T-helper 2 cell treated with Interferon-gamma antibody and Interleukin-4, amounts not matched to agents 5 μg/mL and 100 μg/mL, for 36 hours (primary cell): ENCODE measurements around the gene SF3A1.
A peak's percentile ranks its signal among the peaks of the same experiment; 100 is the strongest.

Experiments
- DNase-seq: peaks from one replicate; pipeline ENCODE4 v3.0.0; 2021; ENCODE audit warnings: low spot score
- H3K27ac Mint-ChIP-seq: one replicate; pipeline ENCODE4 v1.8.0; 2021; ENCODE audit warnings: mild to moderate bottlenecking, mixed read lengths
- H3K27me3 Mint-ChIP-seq: one replicate; pipeline ENCODE4 v1.8.0; 2021; ENCODE audit warnings: low read depth, mixed read lengths
- H3K36me3 Mint-ChIP-seq: one replicate; pipeline ENCODE4 v1.8.0; 2021; ENCODE audit warnings: low read depth, mixed read lengths
- H3K4me1 Mint-ChIP-seq: one replicate; pipeline ENCODE4 v1.8.0; 2021; ENCODE audit warnings: low read depth, mixed read lengths
- H3K4me3 Mint-ChIP-seq: one replicate; pipeline ENCODE4 v1.8.0; 2022; ENCODE audit warnings: mild to moderate bottlenecking, moderate library complexity, mixed read lengths
- H3K9me3 Mint-ChIP-seq: one replicate; pipeline ENCODE4 v1.8.0; 2021; ENCODE audit warnings: mixed read lengths

The SF3A1 gene

GRCh38 chr22:30332994-30333706, 23.5 kb downstream of the SF3A1 start:
- Mint-ChIP-seq H3K9me3 (no peaks in the 10 kb centered on the region), H3K4me3 (peak overlapping the region; percentile 59), H3K27ac (peak overlapping the region; percentile 76), H3K27me3 (no peaks in the 10 kb centered on the region), H3K4me1 (peaks cover 35% of the 10 kb centered on the region), H3K36me3 (peaks cover 73% of the 10 kb centered on the region)
- DNase-seq, result peak; percentile 54

DNA sequence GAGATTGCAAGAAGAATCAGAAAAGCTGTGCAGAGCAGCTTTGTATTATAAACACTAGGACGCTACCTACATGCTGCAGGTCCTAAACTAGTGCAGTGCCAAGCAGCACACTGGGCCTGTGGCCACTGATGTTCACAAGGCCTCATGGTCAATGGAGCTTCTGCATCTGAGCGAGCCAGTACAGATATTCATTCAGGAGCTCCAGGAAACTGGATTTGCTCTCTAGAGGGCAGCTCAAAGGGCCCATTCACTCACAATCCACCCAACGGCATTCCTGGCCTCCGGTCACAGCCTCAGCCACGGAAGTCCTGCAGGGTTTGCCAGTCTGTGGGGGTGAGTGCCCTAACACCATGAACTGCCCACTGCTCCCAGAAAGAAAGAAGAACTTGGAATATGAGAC, 24.1 kb downstream of the SF3A1 start:
- Mint-ChIP-seq H3K36me3 (peaks cover 67% of the 10 kb centered on the region), H3K9me3 (no peaks in the 10 kb centered on the region), H3K4me1 (peaks cover 39% of the 10 kb centered on the region), H3K4me3 (peak overlapping the region; percentile 61), H3K27me3 (no peaks in the 10 kb centered on the region), H3K27ac (peak overlapping the region; percentile 76)
- no peak for DNase-seq

GRCh38 chr22:30328466-30329049, 28.1 kb downstream of the SF3A1 start:
- Mint-ChIP-seq H3K4me1 (peaks cover 48% of the 10 kb centered on the region), H3K36me3 (peaks cover 45% of the 10 kb centered on the region), H3K27me3 (no peaks in the 10 kb centered on the region), H3K4me3 (no peak overlapping the region), H3K27ac (peak overlapping the region; percentile 56), H3K9me3 (no peaks in the 10 kb centered on the region)
- DNase-seq, result no peak

DNA sequence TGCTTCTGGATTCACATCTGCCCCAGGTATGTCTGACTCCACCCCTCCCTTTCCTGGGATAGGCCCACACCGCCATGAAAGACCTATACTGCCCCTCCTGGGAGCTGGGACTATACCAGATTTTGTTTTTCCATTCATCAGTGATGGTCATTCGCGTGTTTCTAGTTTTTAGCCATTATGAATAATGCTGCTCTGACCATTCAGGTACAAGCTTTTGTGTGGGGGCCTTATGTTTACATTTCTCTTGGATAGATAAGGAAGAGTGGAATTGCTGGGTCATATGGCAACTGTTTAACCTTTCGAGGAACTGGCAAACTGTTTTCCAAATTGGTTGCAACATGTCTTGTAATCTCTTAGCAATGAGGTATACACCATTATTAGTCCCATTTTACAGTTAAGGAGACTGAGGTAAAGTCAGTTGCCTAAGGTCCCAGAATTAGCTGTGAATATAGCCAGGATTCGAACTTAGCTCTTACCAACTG, 28.8 kb downstream of the SF3A1 start:
- Mint-ChIP-seq H3K4me1 (peaks cover 48% of the 10 kb centered on the region), H3K27ac (peak overlapping the region; percentile 82), H3K36me3 (peaks cover 45% of the 10 kb centered on the region), H3K27me3 (no peaks in the 10 kb centered on the region), H3K9me3 (no peaks in the 10 kb centered on the region), H3K4me3 (peak overlapping the region; percentile 85)
- no peak for DNase-seq

- DNase-seq, result peak; percentile 91
- Mint-ChIP-seq H3K27ac (peak within 1 kb of the TSS; percentile 83), H3K9me3 (no peaks in the 10 kb centered on the region), H3K27me3 (no peaks in the 10 kb centered on the region), H3K36me3 (peaks cover 37% of the 10 kb centered on the region), H3K4me3 (peak within 1 kb of the TSS; percentile 90), H3K4me1 (peaks cover 42% of the 10 kb centered on the region)
These were observed 29.9 kb downstream of the SF3A1 start, which contains the start of gene TBC1D10A for GRCh38 chr22:30326706-30327362. TBC1D10A (minus strand) TSS chr22:30326941; CDS start chr22:30326881, 60 bp downstream.

- Mint-ChIP-seq H3K4me1 (peaks cover 45% of the 10 kb centered on the region), H3K36me3 (peaks cover 39% of the 10 kb centered on the region)
- peak; percentile 24 for DNase-seq
These were observed 30.4 kb downstream of the SF3A1 start for GRCh38 chr22:30326255-30326705.

GRCh38 chr22:30325724-30326254, 30.9 kb downstream of the SF3A1 start:
- peak overlapping the region; percentile 90 for H3K4me3 Mint-ChIP-seq
- no peaks in the 10 kb centered on the region for H3K27me3 Mint-ChIP-seq
- no peak for DNase-seq
- H3K9me3 Mint-ChIP-seq, result no peaks in the 10 kb centered on the region
- H3K4me1 Mint-ChIP-seq, result peaks cover 45% of the 10 kb centered on the region
- peaks cover 38% of the 10 kb centered on the region for H3K36me3 Mint-ChIP-seq
- peak overlapping the region; percentile 83 for H3K27ac Mint-ChIP-seq

More at GRCh38 chr22:30326255-30326705, 30.4 kb downstream of the SF3A1 start:
- Mint-ChIP-seq H3K4me3 (peak overlapping the region; percentile 90), H3K9me3 (no peaks in the 10 kb centered on the region), H3K27me3 (no peaks in the 10 kb centered on the region), H3K27ac (peak overlapping the region; percentile 83)

- no peak for DNase-seq
- H3K27ac Mint-ChIP-seq, result peak overlapping the region; percentile 83
- peaks cover 38% of the 10 kb centered on the region for H3K36me3 Mint-ChIP-seq
- peaks cover 47% of the 10 kb centered on the region for H3K4me1 Mint-ChIP-seq
- H3K9me3 Mint-ChIP-seq, result no peaks in the 10 kb centered on the region
- H3K27me3 Mint-ChIP-seq, result no peaks in the 10 kb centered on the region
- H3K4me3 Mint-ChIP-seq, result peak overlapping the region; percentile 90
These were observed 31.5 kb downstream of the SF3A1 start for GRCh38 chr22:30325065-30325720.

- Mint-ChIP-seq H3K36me3 (peaks cover 44% of the 10 kb centered on the region), H3K27me3 (no peaks in the 10 kb centered on the region), H3K4me1 (peaks cover 56% of the 10 kb centered on the region), H3K9me3 (no peaks in the 10 kb centered on the region), H3K4me3 (peak overlapping the region; percentile 90), H3K27ac (peak overlapping the region; percentile 83)
- peak; percentile 42 for DNase-seq
These were observed 32.5 kb downstream of the SF3A1 start for GRCh38 chr22:30324014-30324730.

- Mint-ChIP-seq H3K9me3 (no peaks in the 10 kb centered on the region), H3K27ac (no peak overlapping the region), H3K4me1 (peaks cover 64% of the 10 kb centered on the region), H3K27me3 (no peaks in the 10 kb centered on the region), H3K4me3 (peak overlapping the region; percentile 0), H3K36me3 (peaks cover 48% of the 10 kb centered on the region)
- DNase-seq, result no peak
These were observed 33.4 kb downstream of the SF3A1 start for GRCh38 chr22:30323246-30323645.

DNA sequence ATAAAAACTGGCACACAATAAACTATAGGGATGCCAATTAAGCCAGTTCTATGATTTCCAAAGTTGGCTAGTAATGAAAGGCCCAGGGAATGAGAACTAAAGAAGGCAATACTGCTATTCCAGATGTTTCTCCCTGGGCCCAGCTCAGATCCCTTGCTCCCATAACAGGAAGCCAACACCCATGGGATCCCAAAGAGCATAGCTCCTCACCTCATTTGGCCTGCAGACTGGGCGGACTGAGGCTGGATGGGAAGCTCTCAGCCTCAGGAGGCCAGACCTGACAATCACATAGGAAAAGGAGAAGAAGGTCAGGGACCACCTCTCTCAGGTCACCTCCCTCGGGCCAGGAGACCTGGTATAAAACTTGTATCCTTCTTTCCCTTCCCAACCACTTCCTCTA, 35.2 kb downstream of the SF3A1 start:
- Mint-ChIP-seq H3K27ac (no peak overlapping the region), H3K9me3 (no peaks in the 10 kb centered on the region), H3K4me1 (peaks cover 67% of the 10 kb centered on the region), H3K27me3 (no peaks in the 10 kb centered on the region), H3K36me3 (peaks cover 53% of the 10 kb centered on the region), H3K4me3 (no peak overlapping the region)
- no peak for DNase-seq

- DNase-seq, result no peak
- Mint-ChIP-seq H3K9me3 (no peaks in the 10 kb centered on the region), H3K36me3 (peaks cover 55% of the 10 kb centered on the region), H3K4me3 (no peak overlapping the region), H3K27ac (peak overlapping the region; percentile 39), H3K27me3 (no peaks in the 10 kb centered on the region), H3K4me1 (peaks cover 73% of the 10 kb centered on the region)
These were observed 36.6 kb downstream of the SF3A1 start for GRCh38 chr22:30320021-30320556.
